Measurements from ENCODE around the gene RDM1. TPM values are rescaled to one million over a fixed set of nuclear protein-coding genes. Genes with fewer than 3 reads are reported as not detected.

Gene RDM1
- total RNA-seq, 1 experiment from 2014 or later: 2.1 TPM

DNA sequence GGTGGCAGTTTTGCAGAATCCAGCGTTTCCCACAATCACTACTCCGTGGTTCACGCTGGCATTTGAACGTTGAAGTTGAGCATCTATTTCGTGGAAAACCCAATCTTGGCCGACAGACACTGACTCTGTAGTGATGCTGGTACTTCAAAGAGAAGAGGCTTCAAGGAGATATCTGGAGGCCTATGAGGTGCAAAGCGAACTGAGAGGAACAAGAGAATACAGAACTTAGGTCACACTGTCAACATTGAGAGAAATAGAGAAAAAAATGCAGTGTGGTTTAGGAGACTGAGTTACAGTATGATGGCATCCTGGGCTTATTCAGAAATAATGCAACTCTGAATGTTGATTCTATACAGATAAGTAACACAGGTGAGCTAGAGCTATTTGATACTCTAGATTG, 34.7 kb upstream of the RDM1 start:
- Histone ChIP-seq H3K9me3 (ENCODE audit: low read depth, low read length, poor library complexity, severe bottlenecking) (no peaks in the 10 kb centered on the region), H3K4me1 (ENCODE audit: insufficient read depth, low read length, poor library complexity, severe bottlenecking) (no peaks in the 10 kb centered on the region), H3K27me3 (replicated peaks; ENCODE audit: insufficient read depth, low read depth, low read length, poor library complexity) (no peaks in the 10 kb centered on the region), H3K36me3 (ENCODE audit: insufficient read depth, low read length, poor library complexity, severe bottlenecking) (no peaks in the 10 kb centered on the region), H3K27ac (ENCODE audit: low read depth, low read length, poor library complexity, severe bottlenecking) (no peak overlapping the region), H3K4me3 (ENCODE audit: low read depth, low read length, poor library complexity, severe bottlenecking) (no peak overlapping the region)
- DNase-seq (ENCODE audit: low spot score): no peak
- CTCF ChIA-PET: no interaction called here
- POLR2A ChIA-PET (ENCODE audit: low non-redundant PET): no interaction called here
- intact Hi-C loops (cut with micrococcal nuclease; ENCODE audit: unreplicated experiment): loop anchor here (10.0 kb wide), 2 partner anchors 110 to 520 kb away; partner anchors contain the start of gene ZNHIT3
- no TSS peak for BruUV-seq (replicated peaks)
- no peak for TF ChIP-seq EZH2 (IDR thresholded peaks at IDR 0.05; ENCODE audit: borderline replicate concordance, low read depth, low read length, poor library complexity, severe bottlenecking)
- TF ChIP-seq, protein P1, sequence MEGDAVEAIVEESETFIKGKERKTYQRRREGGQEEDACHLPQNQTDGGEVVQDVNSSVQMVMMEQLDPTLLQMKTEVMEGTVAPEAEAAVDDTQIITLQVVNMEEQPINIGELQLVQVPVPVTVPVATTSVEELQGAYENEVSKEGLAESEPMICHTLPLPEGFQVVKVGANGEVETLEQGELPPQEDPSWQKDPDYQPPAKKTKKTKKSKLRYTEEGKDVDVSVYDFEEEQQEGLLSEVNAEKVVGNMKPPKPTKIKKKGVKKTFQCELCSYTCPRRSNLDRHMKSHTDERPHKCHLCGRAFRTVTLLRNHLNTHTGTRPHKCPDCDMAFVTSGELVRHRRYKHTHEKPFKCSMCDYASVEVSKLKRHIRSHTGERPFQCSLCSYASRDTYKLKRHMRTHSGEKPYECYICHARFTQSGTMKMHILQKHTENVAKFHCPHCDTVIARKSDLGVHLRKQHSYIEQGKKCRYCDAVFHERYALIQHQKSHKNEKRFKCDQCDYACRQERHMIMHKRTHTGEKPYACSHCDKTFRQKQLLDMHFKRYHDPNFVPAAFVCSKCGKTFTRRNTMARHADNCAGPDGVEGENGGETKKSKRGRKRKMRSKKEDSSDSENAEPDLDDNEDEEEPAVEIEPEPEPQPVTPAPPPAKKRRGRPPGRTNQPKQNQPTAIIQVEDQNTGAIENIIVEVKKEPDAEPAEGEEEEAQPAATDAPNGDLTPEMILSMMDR (conservative IDR thresholded peaks at IDR 0.05; ENCODE audit: low read depth, low read length): no peak

DNA sequence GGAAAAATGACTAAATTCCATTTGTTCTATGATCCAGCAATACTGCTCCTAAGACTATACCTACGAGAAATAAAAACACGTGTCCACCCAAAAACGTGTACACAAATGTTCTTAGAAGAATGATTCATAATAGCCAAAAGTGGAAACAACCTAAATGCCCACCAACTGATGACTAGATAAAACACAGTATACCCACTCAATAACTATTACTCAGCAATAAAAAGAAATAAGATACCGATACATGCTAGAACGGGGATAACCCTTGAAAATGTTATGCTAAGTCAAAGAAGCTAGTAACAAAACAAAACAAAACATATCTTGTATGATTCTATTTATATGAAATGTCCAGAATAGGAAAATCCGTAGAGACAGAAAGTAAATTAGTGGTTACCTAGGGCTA, 33.1 kb upstream of the RDM1 start:
- POLR2A ChIA-PET (ENCODE audit: low non-redundant PET): interaction anchor here (0.6 kb wide), 1 partner anchor 14 kb away, joined by 4 read pairs; no protein-coding TSS in a partner anchor

DNA sequence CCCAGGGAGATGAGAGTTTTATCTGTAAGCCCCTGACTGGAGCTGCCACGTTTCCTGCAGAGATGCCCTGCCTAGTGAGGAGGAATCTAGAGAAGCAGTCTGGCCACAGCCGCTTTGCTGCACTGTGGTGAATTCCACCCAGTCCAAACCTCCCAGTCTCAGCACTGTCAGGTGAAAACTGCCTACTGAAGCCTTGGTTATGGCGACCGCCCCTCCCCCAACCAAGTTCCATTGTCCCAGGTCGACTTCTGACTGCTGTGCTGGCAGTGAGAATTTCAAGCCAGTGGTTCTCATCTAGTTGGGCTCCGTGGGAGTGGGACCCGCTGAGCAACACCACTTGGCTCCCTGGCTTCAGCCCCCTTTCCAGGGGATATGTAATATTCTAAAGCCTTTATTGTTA, 23.1 kb upstream of the RDM1 start:
- no peaks in the 10 kb centered on the region for H3K4me1 ChIP-seq (ENCODE audit: insufficient read depth, low read length, poor library complexity, severe bottlenecking)
- ChIA-PET CTCF (no interaction called here), POLR2A (ENCODE audit: low non-redundant PET) (no interaction called here)
- no peak overlapping the region for H3K4me3 ChIP-seq (ENCODE audit: low read depth, low read length, poor library complexity, severe bottlenecking)
- BruUV-seq (replicated peaks): no TSS peak
- no peak for DNase-seq (ENCODE audit: low spot score)
- no peaks in the 10 kb centered on the region for H3K36me3 ChIP-seq (ENCODE audit: insufficient read depth, low read length, poor library complexity, severe bottlenecking)
- no peaks in the 10 kb centered on the region for H3K9me3 ChIP-seq (ENCODE audit: low read depth, low read length, poor library complexity, severe bottlenecking)
- TF ChIP-seq, protein P1 (conservative IDR thresholded peaks at IDR 0.05; ENCODE audit: low read depth, low read length): no peak
- no peak for TF ChIP-seq EZH2 (IDR thresholded peaks at IDR 0.05; ENCODE audit: borderline replicate concordance, low read depth, low read length, poor library complexity, severe bottlenecking)
- intact Hi-C loops (cut with micrococcal nuclease; ENCODE audit: unreplicated experiment): no loop called here
- H3K27me3 ChIP-seq (replicated peaks; ENCODE audit: insufficient read depth, low read depth, low read length, poor library complexity): no peaks in the 10 kb centered on the region
- H3K27ac ChIP-seq (ENCODE audit: low read depth, low read length, poor library complexity, severe bottlenecking): no peak overlapping the region

More for the DNA sequence above, 33.1 kb upstream of the RDM1 start:
- Histone ChIP-seq H3K4me1 (ENCODE audit: insufficient read depth, low read length, poor library complexity, severe bottlenecking) (no peaks in the 10 kb centered on the region), H3K9me3 (ENCODE audit: low read depth, low read length, poor library complexity, severe bottlenecking) (no peaks in the 10 kb centered on the region), H3K36me3 (ENCODE audit: insufficient read depth, low read length, poor library complexity, severe bottlenecking) (no peaks in the 10 kb centered on the region), H3K4me3 (ENCODE audit: low read depth, low read length, poor library complexity, severe bottlenecking) (no peak overlapping the region), H3K27ac (ENCODE audit: low read depth, low read length, poor library complexity, severe bottlenecking) (no peak overlapping the region), H3K27me3 (replicated peaks; ENCODE audit: insufficient read depth, low read depth, low read length, poor library complexity) (no peaks in the 10 kb centered on the region)
- no peak for DNase-seq (ENCODE audit: low spot score)
- TF ChIP-seq, protein P1 (conservative IDR thresholded peaks at IDR 0.05; ENCODE audit: low read depth, low read length): no peak
- no peak for TF ChIP-seq EZH2 (IDR thresholded peaks at IDR 0.05; ENCODE audit: borderline replicate concordance, low read depth, low read length, poor library complexity, severe bottlenecking)
- CTCF ChIA-PET: no interaction called here
- BruUV-seq (replicated peaks): no TSS peak
- intact Hi-C loops (cut with micrococcal nuclease; ENCODE audit: unreplicated experiment): loop anchor here (10.0 kb wide), 2 partner anchors 111 to 521 kb away; partner anchors contain the start of gene ZNHIT3

Measured in A673 (cell line).